ENCODE measurements around the gene ZFR.

GRCh38 chr5:32474209-32474854 lies 29.8 kb upstream of the ZFR start:
- TF ChIP-seq CTCF (IDR thresholded peaks at IDR 0.05): no peak
- no peak for TF ChIP-seq POLR2A (IDR thresholded peaks at IDR 0.05)
